ENCODE data around the gene FILIP1L. TPM values are rescaled to one million over a fixed set of nuclear protein-coding genes. Genes with fewer than 3 reads are reported as not detected.

FILIP1L gene
- total and polyA plus RNA-seq, 2 of the 13 experiments (the other 11 are each of a cell fraction or from before 2014, with no cell fraction given): 8.1 to 187 TPM

DNA sequence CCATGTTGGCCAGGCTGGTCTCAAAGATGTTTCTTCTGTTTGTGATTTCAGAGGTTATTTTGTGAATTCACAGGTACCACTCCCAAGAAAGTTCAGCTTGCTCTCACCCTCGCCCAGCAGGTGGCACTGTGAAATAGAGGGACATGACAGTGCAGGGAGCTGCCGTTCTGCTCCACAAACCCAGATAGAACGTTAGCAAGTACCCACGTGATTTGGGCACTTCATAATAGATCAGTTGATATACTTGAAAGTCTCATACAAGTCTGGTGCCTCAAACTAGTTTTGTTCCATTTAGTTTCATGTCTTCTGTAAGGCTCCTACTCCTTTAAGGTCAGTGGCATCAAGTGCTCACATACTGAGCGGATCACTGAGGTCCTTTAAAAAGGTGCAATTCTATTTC, 45.5 kb downstream of the FILIP1L start (continued):
- TF ChIP-seq, protein P1, sequence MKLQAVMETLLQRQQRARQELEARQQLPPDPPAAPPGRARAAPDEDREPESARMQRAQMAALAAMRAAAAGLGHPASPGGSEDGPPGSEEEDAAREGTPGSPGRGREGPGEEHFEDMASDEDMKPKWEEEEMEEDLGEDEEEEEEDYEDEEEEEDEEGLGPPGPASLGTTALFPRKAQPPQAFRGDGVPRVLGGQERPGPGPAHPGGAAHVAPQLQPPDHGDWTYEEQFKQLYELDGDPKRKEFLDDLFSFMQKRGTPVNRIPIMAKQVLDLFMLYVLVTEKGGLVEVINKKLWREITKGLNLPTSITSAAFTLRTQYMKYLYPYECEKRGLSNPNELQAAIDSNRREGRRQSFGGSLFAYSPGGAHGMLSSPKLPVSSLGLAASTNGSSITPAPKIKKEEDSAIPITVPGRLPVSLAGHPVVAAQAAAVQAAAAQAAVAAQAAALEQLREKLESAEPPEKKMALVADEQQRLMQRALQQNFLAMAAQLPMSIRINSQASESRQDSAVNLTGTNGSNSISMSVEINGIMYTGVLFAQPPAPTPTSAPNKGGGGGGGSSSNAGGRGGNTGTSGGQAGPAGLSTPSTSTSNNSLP (IDR thresholded peaks at IDR 0.05; ENCODE audit: low read depth, low read length): 0 out of 2 replicates have a peak, but pooled peaks have one; percentile 21
- TF ChIP-seq REST (IDR thresholded peaks at IDR 0.05; ENCODE audit: borderline replicate concordance in 1 of 2, low read depth in 1 of 2, low read length in 2 of 2) (no peak), ZNF772 (CRISPR knock-in tag; IDR thresholded peaks at IDR 0.05) (peak; percentile 70; the same call in 1 of the 2 replicates), FOXA3 (CRISPR knock-in tag; IDR thresholded peaks at IDR 0.05) (peak; percentile 55), TEAD3 (CRISPR knock-in tag; optimal IDR thresholded peaks at IDR 0.05; ENCODE audit: borderline replicate concordance) (peak; percentile 39), SP2 (CRISPR knock-in tag; IDR thresholded peaks at IDR 0.05) (no peak), ZNF629 (CRISPR knock-in tag; conservative IDR thresholded peaks at IDR 0.05) (no peak), ATM (IDR thresholded peaks at IDR 0.05; ENCODE audit: borderline replicate concordance) (no peak), SRSF1 (optimal IDR thresholded peaks at IDR 0.05; ENCODE audit: low read depth, low read length) (no peak), MED1 (CRISPR knock-in tag; IDR thresholded peaks at IDR 0.05) (peak; percentile 85), SMAD3 (CRISPR knock-in tag; IDR thresholded peaks at IDR 0.05) (peak; percentile 41; the same call in 1 of the 2 replicates), ARID5B (CRISPR knock-in tag; IDR thresholded peaks at IDR 0.05) (peak; percentile 45; the same call in 1 of the 2 replicates), ZMYM3 (CRISPR knock-in tag; IDR thresholded peaks at IDR 0.05) (peak; percentile 25; the same call in 1 of the 2 replicates), LCORL (IDR thresholded peaks at IDR 0.05) (no peak), LCORL (CRISPR knock-in tag; IDR thresholded peaks at IDR 0.05) (peak; percentile 43; the same call in 1 of the 2 replicates)
- TF ChIP-seq, protein P2, sequence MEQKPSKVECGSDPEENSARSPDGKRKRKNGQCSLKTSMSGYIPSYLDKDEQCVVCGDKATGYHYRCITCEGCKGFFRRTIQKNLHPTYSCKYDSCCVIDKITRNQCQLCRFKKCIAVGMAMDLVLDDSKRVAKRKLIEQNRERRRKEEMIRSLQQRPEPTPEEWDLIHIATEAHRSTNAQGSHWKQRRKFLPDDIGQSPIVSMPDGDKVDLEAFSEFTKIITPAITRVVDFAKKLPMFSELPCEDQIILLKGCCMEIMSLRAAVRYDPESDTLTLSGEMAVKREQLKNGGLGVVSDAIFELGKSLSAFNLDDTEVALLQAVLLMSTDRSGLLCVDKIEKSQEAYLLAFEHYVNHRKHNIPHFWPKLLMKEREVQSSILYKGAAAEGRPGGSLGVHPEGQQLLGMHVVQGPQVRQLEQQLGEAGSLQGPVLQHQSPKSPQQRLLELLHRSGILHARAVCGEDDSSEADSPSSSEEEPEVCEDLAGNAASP (CRISPR knock-in tag; IDR thresholded peaks at IDR 0.05; ENCODE audit: borderline replicate concordance): 0 out of 2 replicates have a peak, but pooled peaks have one; percentile 29
- TF ChIP-seq, protein P3, sequence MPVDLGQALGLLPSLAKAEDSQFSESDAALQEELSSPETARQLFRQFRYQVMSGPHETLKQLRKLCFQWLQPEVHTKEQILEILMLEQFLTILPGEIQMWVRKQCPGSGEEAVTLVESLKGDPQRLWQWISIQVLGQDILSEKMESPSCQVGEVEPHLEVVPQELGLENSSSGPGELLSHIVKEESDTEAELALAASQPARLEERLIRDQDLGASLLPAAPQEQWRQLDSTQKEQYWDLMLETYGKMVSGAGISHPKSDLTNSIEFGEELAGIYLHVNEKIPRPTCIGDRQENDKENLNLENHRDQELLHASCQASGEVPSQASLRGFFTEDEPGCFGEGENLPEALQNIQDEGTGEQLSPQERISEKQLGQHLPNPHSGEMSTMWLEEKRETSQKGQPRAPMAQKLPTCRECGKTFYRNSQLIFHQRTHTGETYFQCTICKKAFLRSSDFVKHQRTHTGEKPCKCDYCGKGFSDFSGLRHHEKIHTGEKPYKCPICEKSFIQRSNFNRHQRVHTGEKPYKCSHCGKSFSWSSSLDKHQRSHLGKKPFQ (CRISPR knock-in tag; IDR thresholded peaks at IDR 0.05; ENCODE audit: insufficient replicate concordance): peak; percentile 24

All from HepG2 (cell line).